GM19193 (cell line): ENCODE results near the gene SLC37A4.
A peak's percentile ranks its signal among the peaks of the same experiment; 100 is the strongest.

Experiments used
- POLR2A ChIP-seq: IDR thresholded peaks from 4 replicates; pipeline ENCODE4 v1.6.1; 2011; ENCODE audit not compliant: insufficient read depth, insufficient read length; ENCODE audit errors: extremely low read depth

SLC37A4 gene

GRCh38 chr11:119030329-119031047, at the start of gene SLC37A4:
Gene SLC37A4 (minus strand): TSS chr11:119030877.
- TF ChIP-seq POLR2A: peak; percentile 58

GRCh38 chr11:119078675-119079420, 48.2 kb upstream of the SLC37A4 start:
- TF ChIP-seq POLR2A: no peak

GRCh38 chr11:119077839-119078238, 47.2 kb upstream of the SLC37A4 start:
- no peak for TF ChIP-seq POLR2A

GRCh38 chr11:119067371-119068222, 36.9 kb upstream of the SLC37A4 start, which contains the start of gene VPS11:
Gene VPS11 (plus strand): TSS chr11:119067818. CDS start chr11:119067824, 6 bp downstream.
- TF ChIP-seq POLR2A: peak; percentile 86

- TF ChIP-seq POLR2A: no peak
Observed at GRCh38 chr11:119065369-119065768, 34.7 kb upstream of the SLC37A4 start.

- no peak for TF ChIP-seq POLR2A
Observed at GRCh38 chr11:119062779-119063178, 32.1 kb upstream of the SLC37A4 start.

GRCh38 chr11:119061256-119061655, 30.6 kb upstream of the SLC37A4 start:
- TF ChIP-seq POLR2A: no peak

- TF ChIP-seq POLR2A: peak; percentile 91
Observed at GRCh38 chr11:119057000-119057769, 26.5 kb upstream of the SLC37A4 start, which contains the start of gene HYOU1. Gene HYOU1 (minus strand): TSS chr11:119057205. CDS start chr11:119056160, 1,045 bp downstream.

GRCh38 chr11:119056421-119056999, 25.8 kb upstream of the SLC37A4 start:
- TF ChIP-seq POLR2A: no peak

GRCh38 chr11:119055901-119056300, 25.2 kb upstream of the SLC37A4 start:
- no peak for TF ChIP-seq POLR2A

- no peak for TF ChIP-seq POLR2A
Observed at GRCh38 chr11:119054418-119054817, 23.7 kb upstream of the SLC37A4 start.

- no peak for TF ChIP-seq POLR2A
Observed at GRCh38 chr11:119052163-119052814, 21.6 kb upstream of the SLC37A4 start.

- peak; percentile 39 for TF ChIP-seq POLR2A
Observed at GRCh38 chr11:119051440-119052162, 20.9 kb upstream of the SLC37A4 start.
